ENCODE results near the gene KCNJ1.

KCNJ1 gene

DNA sequence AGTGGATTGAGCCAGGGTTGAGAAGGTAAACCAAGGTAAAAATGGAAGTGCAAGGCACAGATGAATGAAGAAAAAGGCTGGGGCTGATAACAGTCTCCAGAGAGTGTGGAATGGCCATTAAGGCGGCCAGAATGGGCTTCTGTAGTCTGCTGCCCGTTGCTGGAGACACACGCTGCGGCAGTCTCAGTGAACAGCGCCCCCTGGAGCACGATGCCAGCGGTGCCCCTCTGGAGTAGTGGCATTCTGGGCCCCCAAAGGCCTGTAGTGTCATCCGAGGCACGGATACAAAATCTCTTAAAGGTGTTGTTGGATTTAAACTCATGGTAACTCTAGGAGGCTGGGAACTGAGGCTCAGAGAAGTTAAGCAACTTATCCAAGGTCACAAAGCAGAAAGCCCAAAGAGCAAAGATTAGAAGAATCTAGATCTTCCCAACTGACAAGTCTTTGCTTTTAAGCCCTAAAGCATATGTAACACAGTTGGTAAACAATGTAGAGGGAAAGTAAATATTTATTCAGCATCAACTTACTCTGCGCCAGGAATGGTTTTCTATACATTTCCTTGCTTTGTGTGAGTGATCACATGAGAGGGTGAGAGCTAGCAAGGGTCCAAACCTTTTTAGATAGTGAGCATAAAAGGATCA is 18.2 kb downstream of the KCNJ1 start:
- DNase-seq (ENCODE audit: low read depth), result peak; percentile 26

DNA sequence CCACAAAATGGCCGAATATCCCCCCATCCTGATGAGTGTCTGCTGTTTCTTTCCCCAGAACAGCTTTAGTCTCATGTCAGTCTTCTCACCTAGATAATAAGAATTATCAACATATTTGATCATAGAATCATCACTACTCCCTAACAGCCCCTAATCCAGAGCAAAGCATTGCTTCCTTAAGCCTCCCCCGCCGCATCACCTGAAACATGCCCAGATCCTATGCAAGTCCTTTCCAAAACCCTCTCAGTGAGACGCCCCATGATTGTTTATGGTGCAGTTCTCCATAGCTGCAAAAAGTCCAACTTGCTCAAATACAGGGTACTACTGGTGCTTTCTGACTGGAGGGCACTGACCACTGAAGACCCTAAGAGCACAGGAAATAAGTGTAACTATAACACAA is 20.1 kb downstream of the KCNJ1 start:
- DNase-seq (ENCODE audit: low read depth), result no peak

DNA sequence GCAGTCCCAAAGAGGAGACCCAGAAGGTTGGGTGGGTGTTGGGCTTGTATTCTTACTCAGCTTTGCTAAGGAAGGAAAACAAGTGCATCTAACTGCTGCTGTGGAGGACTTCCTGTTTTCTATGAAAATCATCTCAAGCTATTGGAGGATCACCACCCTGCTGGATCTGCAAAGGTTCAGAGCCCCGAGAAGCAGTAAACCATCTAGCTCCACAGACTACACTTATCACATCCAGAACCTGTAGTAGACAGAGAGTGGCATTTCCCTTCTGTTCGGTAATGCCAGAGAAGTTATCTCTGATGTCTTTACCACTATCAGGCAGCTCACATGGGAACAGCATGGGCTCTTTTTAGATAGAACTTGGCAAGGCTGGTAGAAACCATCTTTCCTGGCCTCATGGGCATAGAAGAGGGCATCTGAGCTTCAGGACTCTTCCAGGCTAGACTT is 21.7 kb downstream of the KCNJ1 start:
- no peak for DNase-seq (ENCODE audit: low read depth)

DNA sequence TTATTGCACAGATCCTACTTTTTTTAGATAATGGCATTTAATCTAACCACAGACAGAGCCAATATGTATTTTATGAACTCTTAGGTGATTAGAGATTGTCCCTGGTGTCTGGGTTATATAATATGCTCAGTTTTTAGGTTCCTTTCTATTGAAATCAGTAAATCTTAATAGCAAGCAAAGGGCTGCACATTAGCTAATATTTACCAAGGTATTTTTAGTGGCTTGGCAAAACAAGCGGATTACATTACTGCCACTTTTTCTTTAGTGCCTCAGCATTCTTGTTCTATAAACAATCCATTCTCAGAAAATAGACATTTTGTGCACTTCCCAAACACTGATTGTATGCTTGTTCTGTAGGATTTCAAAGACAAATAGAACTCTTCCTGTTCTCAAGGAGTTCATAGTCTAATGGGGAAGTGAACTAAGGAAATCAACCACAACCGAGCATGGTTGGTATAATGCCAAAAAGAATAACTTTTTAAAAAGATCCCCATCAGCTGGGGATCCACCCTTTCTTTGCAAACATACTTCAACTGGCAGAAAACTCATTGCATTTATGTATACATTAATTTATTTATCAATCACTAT is 23.8 kb downstream of the KCNJ1 start:
- no peak for DNase-seq (ENCODE audit: low read depth)

DNA sequence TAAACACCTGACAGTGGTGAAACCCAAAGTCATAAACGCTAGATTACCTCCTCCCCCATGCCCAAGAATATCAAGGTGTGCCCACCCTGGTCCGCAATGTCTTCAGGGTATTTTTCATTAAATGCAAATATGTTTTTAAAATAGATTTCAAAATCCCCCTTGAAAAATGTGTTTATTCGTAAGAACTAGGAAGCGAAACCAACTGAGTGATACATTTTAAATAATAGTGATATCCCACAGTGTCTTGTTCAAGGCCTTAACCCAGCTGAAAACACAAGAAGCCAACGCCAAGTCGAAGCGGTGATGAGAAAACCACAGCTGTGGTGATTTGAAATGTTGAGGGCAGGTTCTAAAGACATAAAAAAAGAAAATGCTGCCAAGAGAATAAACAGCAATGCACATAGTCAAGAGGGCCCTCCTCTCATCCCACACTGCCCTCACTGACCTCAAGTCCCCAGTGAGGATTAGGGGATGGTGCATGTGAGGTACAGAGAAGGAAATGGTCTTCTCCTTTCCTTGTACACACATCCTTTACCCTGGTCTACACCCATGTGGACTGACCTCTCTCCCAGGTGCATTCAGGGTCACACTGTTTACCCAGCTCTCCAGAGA is 25.5 kb downstream of the KCNJ1 start:
- DNase-seq (ENCODE audit: low read depth), result no peak

DNA sequence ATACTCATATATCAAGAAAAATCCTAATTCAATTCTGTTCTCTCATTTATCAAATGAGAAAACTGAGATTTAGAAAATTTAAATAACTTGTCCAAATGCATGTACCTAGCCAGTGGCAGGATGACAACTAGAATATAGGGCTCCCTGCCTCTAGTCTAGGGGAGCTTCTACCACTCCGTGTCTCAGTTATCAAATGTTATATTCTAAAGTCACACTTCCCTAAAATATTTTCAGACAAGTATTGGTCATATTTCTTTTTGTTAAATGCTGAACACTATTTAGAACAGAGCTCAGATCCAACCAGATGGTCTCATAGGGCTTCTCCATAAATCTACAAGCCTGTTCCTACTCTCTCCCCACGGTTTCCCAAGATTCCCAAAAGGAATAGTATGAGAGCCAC is 26.3 kb downstream of the KCNJ1 start:
- no peak for DNase-seq (ENCODE audit: low read depth)

DNA sequence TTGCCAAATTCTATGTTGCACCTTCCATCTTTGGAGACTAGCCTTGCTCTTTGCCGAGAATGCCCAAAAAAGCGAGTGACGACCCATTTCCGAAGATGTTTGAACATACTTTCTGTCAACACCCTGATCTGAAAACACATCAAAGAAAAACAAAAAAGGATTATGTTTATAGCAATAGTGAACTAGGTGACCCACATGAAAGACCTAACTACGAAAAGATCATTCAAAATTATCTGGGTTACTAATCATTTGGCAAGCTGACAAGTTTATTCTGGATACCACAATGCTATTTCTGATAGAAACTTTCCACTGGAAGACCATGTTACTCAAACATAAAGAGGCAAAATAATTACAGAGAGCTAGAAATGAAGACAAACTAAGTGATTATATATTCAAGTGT is 27.0 kb downstream of the KCNJ1 start:
- no peak for DNase-seq (ENCODE audit: low read depth)

DNA sequence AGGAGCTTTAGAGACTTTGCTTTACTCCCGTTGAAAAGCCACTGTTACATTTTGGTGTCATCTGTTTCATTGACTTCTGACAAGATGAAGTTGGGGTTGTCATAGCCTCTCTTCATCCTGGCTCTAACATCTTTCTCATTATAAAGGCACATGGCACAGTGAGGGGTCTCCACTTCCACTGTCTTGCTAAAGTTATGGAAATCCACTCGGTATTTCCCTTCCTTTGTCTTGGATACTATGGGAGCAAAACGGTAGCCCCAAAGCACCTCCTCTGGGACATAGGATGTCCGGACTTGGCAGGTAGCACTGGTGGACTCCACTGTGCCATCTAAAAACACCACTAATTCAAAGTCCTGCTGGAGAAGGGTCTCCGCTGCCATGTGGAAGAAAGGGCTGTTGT is 28.0 kb downstream of the KCNJ1 start:
- DNase-seq (ENCODE audit: low read depth), result no peak

DNA sequence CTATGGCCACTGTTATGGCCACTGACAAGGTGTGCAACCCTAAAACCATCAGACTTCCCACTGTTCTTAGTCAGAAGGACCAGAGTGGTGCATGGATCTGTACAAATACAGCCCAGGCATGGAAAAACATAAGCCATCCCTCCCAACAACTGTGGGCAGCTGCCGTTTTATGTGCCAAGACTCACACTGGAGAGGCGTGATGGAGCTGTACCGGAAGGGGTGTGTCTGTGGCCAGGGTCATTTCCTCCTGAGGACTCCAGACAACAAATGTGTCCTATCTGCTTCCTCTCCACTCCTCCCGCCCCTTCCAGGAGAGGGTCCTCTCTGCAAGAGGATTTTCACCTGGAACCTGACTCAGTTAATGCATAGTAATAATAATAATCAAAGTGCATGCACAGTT is 29.5 kb downstream of the KCNJ1 start:
- DNase-seq (ENCODE audit: low read depth), result no peak

DNA sequence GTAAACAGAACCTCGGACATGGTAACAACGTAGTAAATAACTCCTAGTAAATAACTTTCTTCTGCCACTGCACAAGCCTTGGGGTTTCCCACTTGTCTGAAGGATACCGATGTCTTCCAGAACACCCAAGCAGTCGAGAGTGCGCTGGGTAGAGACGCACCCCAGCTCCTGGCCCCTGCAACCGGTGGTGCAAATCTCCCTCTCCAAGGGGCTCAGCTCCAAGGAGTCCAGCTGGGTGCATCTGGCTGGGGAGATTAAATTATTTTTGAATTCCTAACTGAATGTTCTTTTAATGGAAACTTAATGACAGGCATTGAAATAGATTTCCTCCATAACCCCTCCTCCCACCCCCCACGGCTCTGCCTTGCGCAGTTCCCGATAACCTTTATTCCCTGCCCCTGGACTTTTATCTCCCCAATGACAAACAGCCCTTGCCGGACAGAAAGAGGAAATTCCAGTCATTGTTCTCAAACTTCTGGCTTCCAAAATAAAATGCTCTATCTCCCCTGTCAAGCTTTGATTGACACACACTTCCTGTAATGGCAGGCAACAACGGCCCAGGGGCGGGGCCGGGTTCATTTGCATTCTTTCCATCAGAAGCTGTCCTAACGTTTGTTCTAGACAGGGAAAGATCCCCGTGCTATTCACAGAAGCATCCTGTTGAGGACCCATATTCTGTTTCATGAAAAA is 31.2 kb downstream of the KCNJ1 start:
- DNase-seq (ENCODE audit: low read depth), result peak; percentile 54

DNA sequence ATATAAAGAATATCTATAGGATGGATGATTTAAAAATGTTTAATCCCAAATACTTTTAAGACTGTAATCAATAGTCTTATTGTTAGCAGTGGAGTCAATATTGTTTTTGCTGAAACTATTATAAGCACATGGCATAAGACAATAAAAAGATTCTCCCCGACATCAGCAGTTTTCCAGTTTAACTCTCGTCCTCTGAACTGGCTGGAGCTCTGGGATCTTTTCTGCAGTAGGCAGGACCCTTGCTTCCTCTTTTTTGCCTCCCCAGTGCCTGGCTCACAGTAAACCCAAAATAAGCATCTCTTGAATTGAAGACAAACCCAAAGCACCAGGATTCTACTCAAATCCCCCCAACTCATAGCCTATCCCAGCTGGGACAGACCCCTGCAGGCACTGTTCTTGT is 32.9 kb downstream of the KCNJ1 start:
- DNase-seq (ENCODE audit: low read depth), result no peak

DNA sequence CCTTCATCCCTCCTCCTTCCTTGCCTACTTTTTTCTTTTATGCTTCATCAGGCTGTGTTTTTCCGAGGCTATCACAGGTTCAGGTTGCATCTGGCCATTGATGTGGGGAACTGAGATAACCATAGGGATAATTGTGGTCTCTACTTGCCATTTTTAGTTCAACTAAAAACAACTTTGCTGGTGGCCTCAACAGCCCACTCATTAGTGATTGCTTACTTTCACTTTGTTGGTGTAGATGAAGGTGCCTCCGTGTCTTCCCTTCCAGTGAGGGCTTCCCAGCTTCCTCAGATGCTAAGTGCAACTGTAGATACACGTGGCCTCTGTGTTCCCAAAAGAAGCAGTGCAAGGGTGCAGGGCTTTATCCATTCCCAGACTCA is 35.0 kb downstream of the KCNJ1 start:
- no peak for DNase-seq (ENCODE audit: low read depth)

DNA sequence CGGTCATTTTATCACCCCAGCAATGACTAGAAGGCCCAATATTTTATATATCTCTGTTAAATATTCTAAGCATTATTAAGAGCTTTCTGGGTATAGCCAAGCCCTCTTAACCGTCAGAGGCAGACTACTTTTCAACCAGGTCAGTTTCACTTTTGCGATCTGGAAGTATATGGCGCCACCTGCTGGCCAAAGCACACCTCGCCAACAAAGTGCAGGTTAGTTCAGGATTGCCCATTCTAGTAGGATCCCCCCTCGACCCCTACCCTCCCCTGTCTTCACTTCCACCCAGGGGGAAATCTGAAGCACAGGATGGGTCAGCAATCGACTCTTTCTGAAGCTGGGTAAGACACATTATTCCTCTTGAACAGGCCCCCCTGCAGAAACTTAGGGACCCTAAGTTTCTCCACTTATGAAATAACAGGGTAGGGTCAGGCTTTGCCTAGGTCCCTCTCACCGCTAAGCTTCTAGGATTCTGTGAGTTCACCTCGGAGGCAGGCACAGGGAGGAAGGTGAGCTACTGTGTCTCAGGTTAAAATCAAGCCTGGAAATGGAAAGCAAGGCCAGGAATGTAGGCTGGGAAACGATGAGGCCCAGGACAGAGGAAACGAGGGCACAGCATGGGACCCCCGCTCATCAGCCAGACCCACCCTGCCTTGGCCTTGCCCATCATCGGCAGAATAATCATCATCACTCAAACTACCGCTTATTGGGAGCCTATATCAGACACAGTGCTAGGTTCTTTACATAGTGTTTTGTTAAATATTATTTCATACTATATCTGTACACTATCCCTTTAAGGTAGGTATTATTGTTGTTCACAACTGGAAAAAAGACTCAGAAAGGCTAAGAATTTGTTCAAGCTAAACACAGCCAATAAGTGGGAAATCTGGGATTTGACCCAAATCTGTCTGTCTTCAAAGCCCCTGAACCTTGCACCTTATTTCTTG is 35.6 kb downstream of the KCNJ1 start:
- peak; percentile 71 for DNase-seq (ENCODE audit: low read depth)

DNA sequence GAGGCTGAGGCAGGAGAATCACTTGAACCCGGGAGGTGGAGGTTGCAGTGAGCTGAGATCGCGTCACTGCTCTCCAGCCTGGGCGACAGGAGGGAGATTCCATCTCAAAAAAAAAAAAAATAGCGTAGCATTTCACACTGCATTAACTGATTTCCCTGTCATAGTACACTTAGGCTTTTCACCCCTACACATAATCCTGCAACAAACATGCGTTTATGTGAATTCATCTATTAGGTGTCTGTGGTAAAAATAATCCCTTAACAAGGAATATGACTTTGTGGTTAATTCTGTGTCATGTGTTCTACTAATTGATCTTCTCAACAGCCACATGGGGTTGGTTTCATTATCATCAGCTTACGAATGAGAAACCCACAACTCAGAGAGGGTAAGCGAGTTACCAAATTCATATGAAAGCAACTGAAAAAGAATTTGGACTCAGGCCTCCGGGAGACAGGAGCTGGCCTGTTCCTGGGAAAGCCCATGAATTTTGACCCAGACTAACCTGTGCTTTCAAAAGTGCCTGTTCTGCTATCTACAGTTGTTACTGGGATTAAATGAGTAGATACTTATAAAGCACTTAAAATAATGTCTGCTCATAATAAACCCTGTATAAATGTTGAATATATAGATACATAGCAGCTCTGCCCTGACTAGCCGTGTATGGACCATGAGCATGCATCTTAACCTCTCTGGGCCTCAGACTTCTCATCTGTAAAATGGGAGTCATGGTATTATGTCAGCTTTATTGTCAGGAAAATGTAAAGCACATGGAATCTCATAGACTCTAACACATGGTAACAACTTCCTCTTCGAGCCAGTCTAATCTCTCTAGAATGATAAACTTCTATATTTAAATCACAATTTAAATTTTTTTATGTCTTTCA is 36.6 kb downstream of the KCNJ1 start:
- DNase-seq (ENCODE audit: low read depth), result no peak

DNA sequence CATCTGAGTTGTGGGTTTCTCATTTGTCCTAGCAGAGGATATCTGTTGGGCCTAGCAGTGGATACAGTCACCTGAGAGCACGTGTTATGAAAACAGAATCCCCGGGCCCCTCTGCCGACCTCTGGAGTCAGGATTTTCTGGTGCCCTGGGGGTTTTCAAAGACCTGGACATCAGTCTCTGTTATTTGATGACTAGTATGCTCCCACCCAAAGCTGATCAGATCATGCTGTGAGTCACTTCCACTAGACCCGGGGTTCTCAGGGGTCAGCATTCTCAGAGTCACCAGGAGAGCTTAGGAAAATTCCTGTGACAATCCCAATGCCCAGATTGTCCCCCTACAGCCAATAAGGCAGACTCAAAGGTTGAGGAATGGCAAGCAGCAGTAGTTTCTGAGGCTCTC is 38.7 kb downstream of the KCNJ1 start:
- no peak for DNase-seq (ENCODE audit: low read depth)

DNA sequence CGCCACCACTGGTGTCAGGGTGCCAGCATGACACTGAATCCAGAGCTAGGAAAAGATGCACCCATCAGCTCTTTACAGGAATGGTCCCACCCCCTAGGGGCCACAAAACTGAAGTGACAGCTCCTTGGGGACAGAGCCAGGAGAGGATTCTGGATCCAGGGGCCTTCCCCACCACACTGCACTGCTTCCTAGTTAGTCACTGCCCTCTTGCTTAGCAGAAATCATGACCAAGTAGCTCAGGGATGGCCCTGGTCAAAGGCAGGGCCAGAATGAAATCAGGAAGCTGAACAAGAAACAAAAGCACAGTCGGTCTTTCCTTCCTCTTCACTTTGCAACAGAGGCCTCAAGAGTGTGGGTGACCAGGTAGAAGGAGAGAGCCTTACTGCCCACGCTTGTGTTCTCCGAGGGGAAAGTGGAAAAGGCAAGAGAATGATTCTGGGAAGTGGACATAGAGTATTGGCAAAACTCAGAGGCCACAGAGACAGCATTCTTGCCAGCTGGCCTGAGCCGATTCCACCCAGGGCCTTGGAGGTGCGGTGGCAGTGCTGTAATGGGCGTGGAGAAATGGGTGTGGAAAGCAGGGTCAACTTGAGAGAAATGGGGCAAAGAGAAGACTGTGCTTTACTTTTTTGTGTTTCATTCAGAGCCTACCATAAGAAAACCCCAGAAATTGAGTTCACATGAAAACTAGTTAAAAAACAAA is 39.8 kb downstream of the KCNJ1 start:
- DNase-seq (ENCODE audit: low read depth), result no peak

DNA sequence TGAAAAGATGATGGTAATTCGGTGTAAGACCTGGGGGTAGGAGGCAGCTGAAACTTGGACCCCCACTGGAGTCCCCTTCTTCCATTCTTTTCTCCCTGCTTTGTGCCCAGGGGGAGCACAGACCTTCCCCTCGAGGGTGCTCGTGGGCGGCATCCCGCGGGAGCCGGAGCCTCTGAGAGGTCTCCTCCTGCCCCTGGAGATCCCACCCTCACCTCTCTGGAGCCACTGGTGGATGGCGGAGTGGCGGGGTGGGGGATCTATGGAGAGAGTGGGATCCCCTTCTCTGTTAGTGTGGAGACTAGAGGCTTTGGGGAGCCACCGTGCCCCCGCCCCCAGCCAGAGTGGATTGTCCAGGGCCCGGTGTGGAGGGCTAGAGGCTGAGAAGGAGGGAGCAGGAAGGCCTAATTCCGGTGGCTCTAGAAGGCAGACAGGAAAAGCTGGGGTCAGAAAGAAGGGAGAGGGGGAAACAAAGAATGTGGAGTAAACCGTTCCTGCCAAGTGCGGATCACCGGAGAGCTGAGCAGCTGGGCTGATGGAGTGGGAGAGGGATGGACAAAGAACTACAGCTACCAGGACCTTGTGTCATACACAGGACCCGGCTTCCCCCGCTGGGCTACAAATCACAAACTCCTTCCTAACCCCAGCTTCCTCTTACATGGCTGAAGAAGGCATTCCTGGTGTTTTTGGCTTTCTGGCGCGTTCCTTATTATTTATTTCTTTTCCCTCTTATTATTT is 41.9 kb downstream of the KCNJ1 start:
- no peak for DNase-seq (ENCODE audit: low read depth)

DNA sequence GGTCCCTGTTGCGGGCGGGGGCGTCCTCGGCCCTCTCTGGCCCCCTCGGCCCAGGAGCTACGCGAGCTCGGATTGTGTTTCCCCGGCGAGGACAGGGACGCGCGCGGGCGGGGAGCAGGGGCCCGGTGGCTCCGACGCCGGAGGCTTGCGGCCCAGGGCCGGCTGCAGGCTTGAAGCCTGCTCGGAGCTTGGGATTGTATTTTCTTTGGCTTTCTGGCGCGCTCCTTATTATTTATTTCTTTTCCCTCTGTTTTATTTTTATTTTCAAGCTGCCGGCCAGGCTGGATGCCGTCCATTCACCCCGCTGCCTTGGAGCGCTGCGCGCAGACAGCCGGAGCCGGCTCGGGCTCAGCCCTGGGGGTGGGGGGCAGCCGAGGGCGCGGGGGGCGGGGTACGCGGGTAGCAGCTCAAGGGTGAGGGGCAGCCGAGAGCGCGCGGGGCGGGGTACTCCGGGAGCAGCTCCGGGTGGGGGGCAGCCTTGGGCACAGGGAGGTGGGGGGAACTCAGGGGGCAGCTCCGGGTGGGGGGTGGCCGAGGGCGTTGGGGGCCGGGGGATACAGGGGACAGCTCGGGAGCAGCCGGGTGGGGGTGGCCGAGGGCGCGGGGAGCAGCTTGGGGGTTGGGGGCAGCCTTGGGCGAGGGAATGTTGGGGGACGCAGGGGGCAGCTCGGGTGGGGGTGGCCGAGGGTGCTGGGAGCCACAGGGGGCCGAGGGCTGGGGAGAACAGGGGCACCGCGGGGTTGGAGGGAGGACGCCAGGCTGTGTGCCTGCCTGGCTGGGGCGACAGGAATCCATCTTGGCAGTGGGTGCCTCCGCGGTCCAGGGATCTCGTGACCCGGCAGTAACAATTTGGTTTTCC is 42.7 kb downstream of the KCNJ1 start:
- DNase-seq (ENCODE audit: low read depth), result no peak

DNA sequence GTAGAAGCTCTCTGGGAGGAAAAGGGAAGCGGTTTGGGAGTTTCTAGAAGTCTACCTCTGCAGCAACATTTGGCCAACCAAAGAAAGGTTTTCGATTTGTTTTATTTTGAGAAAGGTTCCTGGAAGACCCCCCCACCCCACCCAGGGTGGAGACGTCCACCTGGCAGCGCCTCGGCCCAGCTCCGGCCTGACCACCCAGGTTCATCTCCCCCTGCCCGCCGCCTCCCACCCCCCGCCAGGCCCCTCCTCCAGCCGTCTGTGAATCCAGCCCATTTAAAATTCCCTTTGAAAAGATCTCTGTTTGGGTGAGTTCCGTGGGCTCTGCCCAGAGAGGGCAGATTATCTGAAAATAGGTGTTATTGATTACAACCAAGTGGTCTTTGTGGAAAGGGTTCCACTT is 43.3 kb downstream of the KCNJ1 start:
- no peak for DNase-seq (ENCODE audit: low read depth)

Data from amniotic epithelial cell (primary cell).